Vagina (tissue), 2 donors: Measurements from ENCODE around the gene HBE1. TPM values are rescaled to one million over a fixed set of nuclear protein-coding genes. Genes with fewer than 3 reads are reported as not detected.
"Not testable (repeated sequence)": the region's sequence is repeated elsewhere in the genome, so short reads cannot be mapped to it uniquely, and the experiment has no call there.

Experiments
- DNase-seq, 2 donors: peaks; one replicate each; pipeline ENCODE4 v3.0.0-alpha.2; 2017; ENCODE audit errors: extremely low spot score in 2 of 2
- H3K27ac ChIP-seq: fragments of 200-600 bp; sonication (generic); one replicate; pipeline ENCODE4 v1.5.1; 2019
- H3K27me3 ChIP-seq: fragments of 200-600 bp; sonication (generic); one replicate; pipeline ENCODE4 v1.5.1; 2019
- H3K36me3 ChIP-seq, 2 donors: fragments of 200-600 bp; sonication (generic); one replicate each; pipeline ENCODE4 v1.5.1; 2017 to 2019
- H3K4me1 ChIP-seq: fragments of 200-600 bp; sonication (generic); one replicate; pipeline ENCODE4 v1.5.1; 2019
- H3K4me3 ChIP-seq, 2 donors: fragments of 200-600 bp; sonication (generic); 1 replicate in 1 of 2; 2 replicates in 1 of 2; pipeline ENCODE4 v1.5.1; 2016 to 2019
- H3K9me3 ChIP-seq: fragments of 200-600 bp; sonication (generic); one replicate; pipeline ENCODE4 v1.5.1; 2019
- POLR2A ChIP-seq, 2 donors: fragments of 450-650 bp; IDR thresholded peaks; one replicate each; pipeline ENCODE4 v1.6.1; 2017; ENCODE audit warnings: antibody characterized with exemption in 2 of 2, mild to moderate bottlenecking in 2 of 2, moderate library complexity in 2 of 2
- POLR2AphosphoS5 ChIP-seq, 2 donors: sonication (generic); formaldehyde crosslinking; IDR thresholded peaks; one replicate each; pipeline ENCODE4 v1.9.0; 2017; ENCODE audit warnings: antibody characterized with exemption in 2 of 2, mild to moderate bottlenecking in 2 of 2, low read depth in 1 of 2; ENCODE audit not compliant: insufficient read depth in 1 of 2
- intact Hi-C: fragments of 100-400 bp; cut with DNase I; formaldehyde crosslinking; loops from one replicate; pipeline ENCODE4 v1.15.1; 2023
- total RNA-seq: library from RNA; depleted of rRNA; stranded (reverse); fragments of >200 nt; gene quantifications from one replicate; pipeline ENCODE4 v1.2.3, GENCODE V29; 2016
- TF ChIP-seq, protein P1 (sequence below), 3 experiments: fragments of 450-650 bp in 2 of 3; fragments of 200-600 bp in 1 of 3; sonication (generic) in 1 of 3; IDR thresholded peaks; one replicate each; pipeline ENCODE4 v1.5.1; 2017 to 2019; ENCODE audit warnings: antibody characterized with exemption in 3 of 3, mild to moderate bottlenecking in 2 of 3, moderate library complexity in 2 of 3

The HBE1 gene
- not detected for total RNA-seq

DNA sequence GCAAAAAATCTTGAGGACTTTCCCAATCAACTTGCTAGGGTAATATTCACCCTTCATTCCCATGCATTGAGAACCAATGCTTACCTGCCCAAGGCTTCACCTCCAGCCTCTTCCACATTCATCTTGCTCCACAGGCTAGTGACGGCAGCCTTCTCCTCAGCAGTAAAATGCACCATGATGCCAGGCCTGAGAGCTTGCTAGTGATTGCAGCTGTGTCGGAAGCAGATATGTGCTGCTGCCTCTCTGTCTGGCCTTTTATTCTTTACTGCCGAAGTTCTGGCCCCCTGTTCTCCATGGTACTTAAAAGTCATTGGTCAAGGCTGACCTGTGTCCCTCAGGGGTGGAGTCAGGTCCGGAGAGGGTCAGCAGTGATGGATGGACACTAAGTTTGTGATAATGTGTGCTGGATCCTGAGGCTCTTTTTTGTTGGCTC lies at the start of gene HBE1:
TSS of gene HBE1 (minus strand) at position 231 of the 433 bp plus-strand sequence. CDS start at position 176, 55 bp downstream.
- Histone ChIP-seq H3K27ac (no peak within 1 kb of the TSS), H3K27me3 (no peaks in the 10 kb centered on the region), H3K36me3 (no peaks in the 10 kb centered on the region), H3K4me3 (no peak within 1 kb of the TSS), H3K9me3 (no peaks in the 10 kb centered on the region), H3K4me1 (no peaks in the 10 kb centered on the region)
- intact Hi-C loops, result no loop called here
- TF ChIP-seq POLR2A (IDR thresholded peaks at IDR 0.05) (no peak), POLR2AphosphoS5 (IDR thresholded peaks at IDR 0.05; ENCODE audit: insufficient read depth in 1 of 2, low read depth in 1 of 2) (no peak)
- TF ChIP-seq, protein P1, sequence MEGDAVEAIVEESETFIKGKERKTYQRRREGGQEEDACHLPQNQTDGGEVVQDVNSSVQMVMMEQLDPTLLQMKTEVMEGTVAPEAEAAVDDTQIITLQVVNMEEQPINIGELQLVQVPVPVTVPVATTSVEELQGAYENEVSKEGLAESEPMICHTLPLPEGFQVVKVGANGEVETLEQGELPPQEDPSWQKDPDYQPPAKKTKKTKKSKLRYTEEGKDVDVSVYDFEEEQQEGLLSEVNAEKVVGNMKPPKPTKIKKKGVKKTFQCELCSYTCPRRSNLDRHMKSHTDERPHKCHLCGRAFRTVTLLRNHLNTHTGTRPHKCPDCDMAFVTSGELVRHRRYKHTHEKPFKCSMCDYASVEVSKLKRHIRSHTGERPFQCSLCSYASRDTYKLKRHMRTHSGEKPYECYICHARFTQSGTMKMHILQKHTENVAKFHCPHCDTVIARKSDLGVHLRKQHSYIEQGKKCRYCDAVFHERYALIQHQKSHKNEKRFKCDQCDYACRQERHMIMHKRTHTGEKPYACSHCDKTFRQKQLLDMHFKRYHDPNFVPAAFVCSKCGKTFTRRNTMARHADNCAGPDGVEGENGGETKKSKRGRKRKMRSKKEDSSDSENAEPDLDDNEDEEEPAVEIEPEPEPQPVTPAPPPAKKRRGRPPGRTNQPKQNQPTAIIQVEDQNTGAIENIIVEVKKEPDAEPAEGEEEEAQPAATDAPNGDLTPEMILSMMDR (IDR thresholded peaks at IDR 0.05), result no peak
- no peak for DNase-seq

DNA sequence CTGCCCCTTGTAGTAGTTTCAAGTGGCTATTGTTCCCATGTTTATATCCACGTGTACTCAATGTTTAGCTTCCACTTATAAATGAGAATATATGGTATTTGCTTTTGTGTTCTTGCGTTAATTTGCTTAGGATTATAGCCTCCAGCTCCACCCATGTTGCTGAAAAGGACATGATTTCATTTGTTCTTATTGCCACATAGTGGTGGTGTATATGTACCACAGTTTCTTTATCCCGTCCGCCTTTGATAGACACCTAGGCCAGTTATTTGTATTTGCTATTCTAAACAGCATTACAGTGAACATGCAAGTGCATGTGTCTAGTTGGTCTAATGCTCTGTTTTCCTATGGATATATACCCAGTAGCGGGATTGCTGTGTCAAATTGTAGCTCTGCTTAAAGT lies 47.5 kb upstream of the HBE1 start:
- no peaks in the 10 kb centered on the region for H3K4me1 ChIP-seq
- TF ChIP-seq POLR2A (IDR thresholded peaks at IDR 0.05), result no peak
- TF ChIP-seq, protein P1 (IDR thresholded peaks at IDR 0.05), result no peak
- no peak for TF ChIP-seq POLR2AphosphoS5 (IDR thresholded peaks at IDR 0.05; ENCODE audit: insufficient read depth in 1 of 2, low read depth in 1 of 2)
- DNase-seq, result no peak
- no peak overlapping the region for H3K4me3 ChIP-seq
- H3K27me3 ChIP-seq, result no peaks in the 10 kb centered on the region
- H3K27ac ChIP-seq, result no peak overlapping the region
- intact Hi-C loops, result no loop called here
- H3K9me3 ChIP-seq, result no peaks in the 10 kb centered on the region
- H3K36me3 ChIP-seq, result no peaks in the 10 kb centered on the region

DNA sequence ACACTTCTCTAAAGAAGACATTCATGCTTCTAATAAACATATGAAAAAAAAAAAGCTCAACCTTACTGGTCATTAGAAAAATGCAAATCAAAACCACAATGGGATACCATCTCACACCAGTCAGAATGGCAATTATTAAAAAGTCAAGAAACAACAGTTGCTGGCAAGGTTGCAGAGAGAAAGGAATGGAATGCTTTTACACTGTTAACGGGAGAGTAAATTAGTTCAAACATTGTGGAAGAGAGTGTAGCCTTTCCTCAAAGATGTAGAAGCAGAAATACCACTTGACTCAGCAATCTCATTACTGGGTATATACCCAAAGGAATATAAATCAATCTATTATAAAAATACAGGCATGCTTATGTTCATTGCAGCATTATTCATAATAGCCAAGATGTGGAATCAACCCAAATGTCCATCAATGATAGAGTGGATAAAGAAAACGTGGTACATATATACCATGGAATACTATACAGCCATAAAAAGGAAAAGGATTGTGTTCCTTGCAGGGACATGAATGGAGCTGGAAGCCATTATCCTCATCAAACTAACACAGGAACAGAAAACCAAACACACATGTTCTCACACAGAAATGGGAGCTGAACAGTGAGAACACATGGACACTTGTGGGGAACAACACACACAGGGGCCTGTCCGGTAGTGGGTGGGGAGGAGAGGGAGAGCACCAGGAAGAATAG lies 43.7 kb upstream of the HBE1 start:
- H3K36me3 ChIP-seq, H3K4me1 ChIP-seq, H3K27me3 ChIP-seq, H3K27ac ChIP-seq, H3K4me3 ChIP-seq, DNase-seq, intact Hi-C loops, H3K9me3 ChIP-seq: not testable (repeated sequence)

DNA sequence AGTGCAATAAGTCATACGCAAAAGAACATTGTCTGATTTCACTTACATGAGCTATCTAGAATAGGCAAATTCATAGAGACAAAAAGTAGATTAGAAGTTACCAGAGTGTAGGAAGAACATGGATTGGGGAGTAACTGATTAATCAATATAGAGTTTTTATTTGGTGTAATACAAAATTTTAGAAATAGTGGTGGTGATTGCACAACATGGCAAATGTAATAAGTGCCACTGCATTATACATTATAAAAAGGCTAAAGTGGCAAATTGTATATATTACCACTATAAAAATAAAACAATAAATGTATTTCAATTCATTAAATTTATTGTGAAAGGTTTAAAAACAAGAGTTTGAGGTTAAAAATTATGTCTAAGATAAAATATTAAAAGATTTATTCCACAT lies 40.7 kb upstream of the HBE1 start:
- no peak overlapping the region for H3K27ac ChIP-seq
- H3K27me3 ChIP-seq, result no peaks in the 10 kb centered on the region
- TF ChIP-seq POLR2AphosphoS5 (IDR thresholded peaks at IDR 0.05; ENCODE audit: insufficient read depth in 1 of 2, low read depth in 1 of 2) (no peak), POLR2A (IDR thresholded peaks at IDR 0.05) (no peak)
- TF ChIP-seq, protein P1 (IDR thresholded peaks at IDR 0.05), result no peak
- intact Hi-C loops, result no loop called here
- H3K36me3 ChIP-seq, result no peaks in the 10 kb centered on the region
- no peak for DNase-seq
- no peaks in the 10 kb centered on the region for H3K4me1 ChIP-seq
- no peaks in the 10 kb centered on the region for H3K9me3 ChIP-seq
- no peak overlapping the region for H3K4me3 ChIP-seq

DNA sequence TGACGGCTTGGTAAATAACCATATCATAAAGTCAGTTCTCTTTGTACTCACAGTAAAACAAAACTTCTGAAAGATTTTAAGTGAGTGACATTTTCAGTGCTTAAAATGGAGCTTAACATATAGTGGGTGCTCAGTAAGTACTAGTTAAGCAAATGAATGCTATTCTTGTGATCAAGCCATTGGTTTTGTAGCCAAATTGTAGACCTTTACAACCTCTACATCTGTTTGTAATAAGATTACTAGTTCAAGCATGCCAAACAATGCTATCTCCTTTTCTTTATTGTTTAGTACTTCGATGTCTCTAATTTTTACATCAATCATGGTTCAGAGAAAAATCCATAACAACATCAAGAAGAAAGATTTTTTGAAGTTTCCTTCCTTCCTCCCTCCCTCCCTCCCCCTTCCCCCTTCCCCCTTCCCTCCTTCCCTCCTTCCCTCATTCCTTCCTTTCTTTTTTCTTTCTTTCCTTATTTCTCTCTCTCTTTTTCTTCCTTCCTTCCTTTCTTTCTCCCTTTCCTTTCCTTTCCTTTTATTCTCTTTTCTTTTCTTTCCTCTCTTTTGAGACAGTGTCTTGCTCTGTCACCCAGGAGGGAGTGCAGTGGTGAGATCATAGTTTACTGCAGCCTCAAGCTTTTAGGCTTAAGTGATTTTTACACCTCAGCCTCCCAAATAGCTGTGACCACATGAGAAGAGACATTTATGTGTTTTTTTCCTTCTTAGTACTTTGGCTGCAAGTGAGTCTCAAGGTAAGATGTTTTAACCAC lies 37.7 kb upstream of the HBE1 start:
- H3K27me3 ChIP-seq, result no peaks in the 10 kb centered on the region

More for the DNA sequence above, 37.7 kb upstream of the HBE1 start:
- no peak for DNase-seq
- Histone ChIP-seq H3K9me3 (no peaks in the 10 kb centered on the region), H3K4me3 (no peak overlapping the region), H3K36me3 (no peaks in the 10 kb centered on the region), H3K27ac (no peak overlapping the region), H3K4me1 (no peaks in the 10 kb centered on the region)
- TF ChIP-seq POLR2A (IDR thresholded peaks at IDR 0.05) (no peak), POLR2AphosphoS5 (IDR thresholded peaks at IDR 0.05; ENCODE audit: insufficient read depth in 1 of 2, low read depth in 1 of 2) (no peak)
- TF ChIP-seq, protein P1 (IDR thresholded peaks at IDR 0.05), result no peak
- intact Hi-C loops, result no loop called here
